GM19463 (cell line): ENCODE measurements around the gene XPO6.

Experiments used
- ATAC-seq: cut with Tn5 transposase; IDR thresholded peaks from one replicate; pipeline ENCODE4 v1.9.1; 2021; ENCODE audit warnings: mild to moderate bottlenecking, moderate library complexity; ENCODE audit not compliant: unreplicated experiment

The XPO6 gene

GRCh38 chr16:28096983-28097899 lies 114.5 kb downstream of the XPO6 start:
- ATAC-seq: no peak

GRCh38 chr16:28093385-28093725 lies 118.4 kb downstream of the XPO6 start:
- ATAC-seq: no peak

DNA sequence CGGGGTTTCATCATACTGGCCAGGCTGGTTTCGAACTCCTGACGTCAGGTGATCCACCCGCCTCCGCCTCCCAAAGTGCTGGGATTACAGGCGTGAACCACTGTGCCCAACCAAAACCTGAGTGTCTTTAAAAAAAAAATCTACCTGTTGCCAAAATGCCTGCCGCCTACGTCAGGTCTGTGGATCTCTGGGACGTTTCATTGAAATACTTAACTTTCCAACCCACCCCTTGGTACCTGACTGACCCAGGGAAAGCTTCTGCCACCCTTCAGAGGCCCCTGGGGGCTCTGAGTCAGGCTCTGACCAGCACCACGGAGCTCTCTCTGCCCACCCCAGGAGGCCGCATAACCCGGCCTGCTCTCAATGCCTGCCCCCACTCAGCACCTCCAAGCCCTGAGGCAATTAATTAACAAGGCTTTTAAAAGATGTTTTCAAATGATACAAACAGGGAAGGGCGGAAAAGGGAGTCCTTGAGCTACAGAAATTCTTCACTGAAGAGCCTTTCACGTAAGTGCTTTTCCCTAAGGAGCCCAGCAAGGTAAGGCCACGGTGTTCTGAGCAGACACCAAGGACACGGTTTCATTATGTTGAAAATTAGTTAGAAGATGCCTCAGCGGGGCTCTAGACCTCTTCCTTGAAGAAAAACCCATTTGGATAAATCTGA lies 118.9 kb downstream of the XPO6 start:
- no peak for ATAC-seq

- ATAC-seq: no peak
These were observed 120.1 kb downstream of the XPO6 start for GRCh38 chr16:28091656-28092055.

DNA sequence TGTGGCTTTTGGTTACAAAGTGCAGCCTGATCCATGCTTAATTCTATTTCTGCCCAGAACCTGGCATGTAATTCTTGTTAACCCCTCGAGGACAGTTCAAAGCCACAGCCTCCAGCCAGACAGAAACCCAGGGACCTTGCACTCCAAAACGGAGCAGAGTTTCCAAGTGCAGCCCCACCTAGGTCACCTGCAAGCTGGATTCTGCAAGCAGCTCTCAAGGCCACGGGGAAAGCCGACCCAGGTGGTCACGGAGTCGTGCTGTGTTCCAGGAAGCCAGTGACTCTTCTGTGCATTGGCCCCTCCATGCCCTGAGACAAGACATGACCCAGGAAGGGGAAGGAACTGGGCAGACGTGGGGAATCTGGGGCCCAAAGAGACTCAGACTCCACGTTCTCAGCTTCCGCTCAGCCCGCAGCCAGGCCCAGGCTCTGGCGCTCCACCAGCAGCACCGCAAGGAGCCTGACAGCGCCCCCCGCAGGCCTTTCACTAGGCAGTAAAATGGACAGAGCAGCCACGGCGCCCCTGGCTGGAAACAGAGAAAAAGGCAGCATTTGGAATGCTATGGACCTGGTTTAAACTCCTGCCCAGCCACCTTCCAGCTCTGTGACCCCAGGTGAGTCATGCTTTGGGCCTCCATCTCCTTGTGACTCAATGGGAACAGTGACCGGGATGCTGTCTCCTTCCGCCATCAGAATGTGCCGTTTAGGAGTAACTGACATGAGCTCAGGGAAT lies 121.0 kb downstream of the XPO6 start:
- no peak for ATAC-seq

- no peak for ATAC-seq
These were observed 121.8 kb downstream of the XPO6 start for GRCh38 chr16:28089992-28090365.

DNA sequence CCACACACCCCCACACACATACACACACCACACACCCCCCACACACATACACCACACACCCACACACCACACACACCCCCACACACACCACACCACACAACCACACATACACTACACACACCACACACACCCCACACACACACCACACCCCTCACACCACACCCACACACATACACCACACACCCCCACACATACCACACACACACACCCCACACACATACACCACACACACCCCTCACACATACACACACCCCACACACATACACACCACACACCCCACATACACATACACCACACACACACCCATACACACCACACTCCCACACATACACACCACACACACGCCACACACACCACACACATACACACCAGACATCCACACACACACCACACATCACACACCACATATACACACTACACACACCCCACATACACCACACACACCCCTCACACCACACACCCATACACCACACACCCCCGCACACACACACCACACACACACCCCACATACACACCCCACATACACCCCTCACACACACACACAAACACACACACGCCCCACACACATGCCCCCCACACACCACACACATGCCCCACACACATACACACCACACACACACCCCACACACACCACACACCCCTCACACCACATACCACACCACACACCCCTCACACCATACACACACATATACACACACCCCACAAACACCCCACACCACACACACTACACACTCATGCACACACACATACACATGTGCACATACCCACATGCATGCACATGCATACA lies 122.4 kb downstream of the XPO6 start:
- ATAC-seq: no peak

DNA sequence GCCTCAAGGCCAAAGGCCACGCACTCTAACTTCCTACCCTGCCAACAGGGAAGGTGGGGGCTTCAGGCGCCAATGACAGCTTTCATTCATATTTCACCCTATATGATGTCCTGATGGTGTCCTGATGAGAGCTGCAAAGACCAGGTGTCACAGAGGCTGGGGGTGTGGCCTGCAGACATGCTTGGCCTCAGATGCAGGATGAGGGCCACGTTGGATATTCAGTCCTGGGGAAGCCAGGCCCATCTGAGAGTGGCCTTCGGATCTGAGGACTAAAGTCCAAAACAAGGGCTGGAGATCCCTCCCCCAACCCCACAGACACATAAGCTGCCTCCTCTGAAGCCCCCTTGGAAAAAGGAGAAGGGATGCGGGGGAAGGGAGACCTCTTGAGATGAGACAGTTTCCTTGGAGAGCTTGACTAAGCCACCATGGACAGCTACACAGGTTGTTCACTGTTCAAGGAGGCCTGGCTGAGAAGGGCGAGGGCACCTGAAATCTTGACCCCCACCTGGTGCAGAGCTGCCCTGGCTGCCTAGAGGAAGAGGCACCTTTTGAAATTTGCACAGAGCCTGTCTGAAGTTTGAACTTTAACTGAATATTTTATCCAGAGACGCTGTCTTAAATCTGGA lies 124.0 kb downstream of the XPO6 start:
- no peak for ATAC-seq

DNA sequence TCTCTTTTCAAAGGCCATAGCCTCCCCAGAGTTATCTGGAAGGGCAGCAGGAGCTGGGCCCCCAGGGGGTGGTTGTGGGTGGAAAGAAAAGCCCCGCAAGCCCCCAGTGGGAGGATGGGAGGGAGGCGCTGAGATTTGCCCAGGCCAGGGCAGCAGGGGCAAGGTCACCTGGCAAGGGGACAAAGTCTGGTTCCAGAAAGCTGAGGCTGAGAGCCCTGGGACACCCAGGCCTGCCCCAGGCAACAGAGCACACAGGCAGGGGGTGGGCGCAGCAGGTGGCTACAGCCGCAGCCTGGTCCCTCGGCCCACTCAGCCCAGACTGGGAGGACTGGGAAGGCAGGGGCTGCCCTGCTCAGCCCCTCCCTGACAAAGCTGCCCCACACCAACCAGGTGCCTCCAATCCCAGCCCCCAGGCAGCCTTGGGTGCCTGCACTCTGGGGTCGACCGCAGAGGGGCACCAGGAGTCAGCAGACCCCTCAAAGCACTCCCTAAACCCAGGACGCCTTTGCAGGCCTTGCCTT lies 124.6 kb downstream of the XPO6 start:
- ATAC-seq: no peak

- ATAC-seq: no peak
These were observed 125.3 kb downstream of the XPO6 start for GRCh38 chr16:28086186-28087139.

DNA sequence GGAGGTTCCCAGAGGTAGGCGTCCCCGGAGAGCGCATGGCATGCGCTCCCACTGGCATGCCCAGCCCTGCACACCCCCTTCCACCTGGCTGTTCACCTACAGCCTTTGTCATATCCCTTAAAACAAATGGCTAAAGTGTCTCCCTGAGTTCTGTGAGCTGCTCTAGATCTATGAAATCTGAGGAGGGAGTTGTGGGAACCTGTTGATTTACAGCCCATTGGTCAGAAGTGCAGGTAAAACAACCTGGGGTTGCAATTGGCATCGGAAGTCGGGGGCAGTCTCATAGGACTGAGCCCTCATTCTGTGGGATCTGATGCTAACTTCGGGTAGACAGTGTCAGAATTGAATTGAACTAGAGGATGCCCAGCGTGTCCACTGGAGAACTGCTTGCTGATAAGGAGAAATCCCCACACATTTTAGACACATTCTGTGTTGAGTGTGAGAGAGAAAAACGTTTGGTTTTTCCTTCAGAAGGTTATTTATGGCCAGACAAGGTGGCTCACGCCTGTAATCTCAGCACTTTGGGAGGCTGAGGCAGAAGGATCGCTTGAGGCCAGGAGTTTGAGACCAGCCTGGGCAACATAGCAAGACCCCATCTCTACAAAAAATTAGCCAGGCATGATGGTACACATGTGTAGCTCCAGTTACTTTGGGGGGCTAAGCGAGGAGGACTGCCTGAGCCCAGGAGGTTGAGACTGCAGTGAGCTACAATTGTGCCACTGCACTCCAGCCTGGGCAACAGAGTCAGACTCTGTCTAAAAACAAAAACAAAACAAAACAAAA lies 126.2 kb downstream of the XPO6 start:
- ATAC-seq: no peak

GRCh38 chr16:28084209-28084608 lies 127.6 kb downstream of the XPO6 start:
- ATAC-seq: no peak

DNA sequence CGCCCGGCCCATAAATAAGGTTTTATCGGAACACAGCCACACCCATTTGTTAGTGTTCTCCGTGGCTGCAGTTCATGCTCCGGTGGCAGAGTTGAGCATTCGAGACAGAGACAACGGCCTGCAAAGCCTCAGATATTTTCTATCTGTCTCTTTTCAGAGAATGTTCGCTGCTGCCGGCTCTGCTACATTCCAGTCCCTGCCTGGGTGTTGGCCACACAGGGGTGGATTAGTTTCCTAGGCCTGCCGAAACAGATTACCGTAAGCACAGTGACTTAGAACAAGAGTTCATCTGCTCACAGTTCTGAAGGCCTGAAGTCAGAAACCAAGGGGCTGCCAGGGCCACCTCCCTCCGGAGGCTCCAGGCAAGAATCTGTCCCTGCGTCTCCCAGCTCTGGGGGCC lies 129.1 kb downstream of the XPO6 start:
- ATAC-seq: no peak

DNA sequence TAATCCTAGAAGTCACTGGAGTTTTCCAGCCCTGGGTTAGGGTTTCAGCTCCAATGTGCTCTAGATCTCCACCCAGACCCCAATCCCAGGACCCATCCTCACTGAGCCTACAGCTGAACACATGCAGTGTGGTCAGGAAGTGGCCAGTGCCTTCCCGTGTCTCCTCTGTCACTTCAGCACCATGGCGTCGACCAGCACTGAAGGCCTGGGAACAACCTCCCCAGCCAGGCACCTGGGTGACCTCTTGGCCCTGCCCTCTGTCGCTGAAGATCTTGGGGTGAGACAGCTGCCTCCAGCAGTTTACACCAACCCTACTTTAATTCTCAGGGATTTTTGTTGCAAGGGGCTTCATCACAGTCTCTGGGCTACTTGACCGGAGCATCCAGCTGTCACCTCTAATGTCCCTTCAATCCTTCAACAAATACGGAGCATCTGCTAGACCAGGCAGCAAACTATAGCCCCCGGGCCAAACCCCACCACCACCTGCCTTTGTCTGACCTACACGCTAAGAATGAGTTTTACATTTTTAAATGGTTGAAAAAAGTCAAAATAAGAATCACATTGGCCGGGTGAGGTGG lies 130.3 kb downstream of the XPO6 start:
- no peak for ATAC-seq

DNA sequence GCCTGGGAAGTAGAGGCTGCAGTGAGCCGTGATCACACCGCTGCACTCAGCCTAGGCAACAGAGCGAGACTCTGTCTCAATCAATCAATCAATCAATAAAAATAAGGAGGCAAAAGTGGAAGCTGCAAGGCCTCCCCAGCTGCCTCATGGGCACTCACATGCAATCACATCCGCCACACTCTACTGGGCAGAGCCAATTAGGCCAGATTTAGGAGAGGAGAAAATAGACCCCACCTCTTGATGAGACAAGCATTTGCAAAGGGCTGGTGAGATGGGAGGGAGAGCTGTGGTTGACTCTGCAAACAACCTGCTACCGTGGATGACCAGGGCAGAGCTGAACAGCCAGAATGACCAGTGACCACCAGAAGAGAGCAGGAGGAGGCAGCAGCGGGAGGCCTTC lies 133.5 kb downstream of the XPO6 start:
- ATAC-seq: no peak

DNA sequence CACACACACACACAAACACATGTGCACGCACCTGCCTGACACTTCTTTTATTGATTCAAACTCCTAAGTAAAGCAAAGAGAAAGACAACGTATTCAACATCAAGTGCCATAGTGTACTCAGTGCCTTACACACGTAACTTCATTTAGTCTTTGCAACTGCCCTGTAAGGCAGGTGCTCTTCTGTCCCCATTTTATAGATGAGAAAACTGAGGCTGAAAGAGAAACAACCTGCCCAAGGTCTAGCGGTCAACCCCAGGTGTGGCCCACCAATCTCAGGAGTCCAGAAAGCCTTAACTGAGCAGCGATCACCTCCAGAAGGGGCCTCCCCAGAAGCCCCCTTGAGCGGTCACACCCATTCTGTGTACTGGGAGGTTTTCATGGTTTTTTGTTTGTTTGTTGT lies 137.9 kb downstream of the XPO6 start:
- ATAC-seq: no peak

GRCh38 chr16:28072087-28072486 lies 139.7 kb downstream of the XPO6 start:
- ATAC-seq: no peak
